IMR-90 (cell line): ENCODE measurements around the gene RDH13. TPM values are rescaled to one million over a fixed set of nuclear protein-coding genes. Genes with fewer than 3 reads are reported as not detected.

ENCODE experiments used
- ATAC-seq: fragments of 200-7000 bp; cut with Tn5 transposase; 2 replicates; pipeline ENCODE4 v1.9.1; 2020; ENCODE audit warnings: low read depth, mild to moderate bottlenecking, moderate library complexity
- BruUV-seq: library from RNA; stranded (reverse); fragments of 400-500 nt; replicated peaks from 2 replicates; lab custom pipeline; 2021; lab: Mats Ljungman, UMichigan
- CTCF ChIA-PET: fragments of 300-600 bp; formaldehyde crosslinking; extraction: SDS; loops from one replicate; lab custom pipeline; 2021; ENCODE audit warnings: antibody characterized with exemption; lab: Yijun Ruan, JAX
- POLR2A ChIA-PET: fragments of 300-600 bp; sonication (Branson Sonifier 250); formaldehyde crosslinking; loops from one replicate; lab custom pipeline; 2022; ENCODE audit warnings: antibody characterized with exemption; ENCODE audit not compliant: unreplicated experiment; lab: Charles Lee
- DNase-seq: peaks from one replicate; pipeline ENCODE4 v3.0.0; 2013
- H2AFZ ChIP-seq: replicated peaks from 2 replicates; pipeline ENCODE3; 2013; ENCODE audit warnings: low read length, mild to moderate bottlenecking; ENCODE audit not compliant: poor library complexity
- H2AK5ac ChIP-seq: 2 replicates; pipeline ENCODE4 v1.6.1; 2013; ENCODE audit warnings: low read depth, low read length, inconsistent platforms
- H2AK9ac ChIP-seq: replicated peaks from 2 replicates; pipeline ENCODE3; 2013; ENCODE audit warnings: mild to moderate bottlenecking, low read depth, low read length, moderate library complexity; ENCODE audit not compliant: poor library complexity
- H2BK120ac ChIP-seq: 2 replicates; pipeline ENCODE4 v1.6.1; 2013; ENCODE audit warnings: low read depth, low read length, inconsistent platforms
- H2BK15ac ChIP-seq: 3 replicates; pipeline ENCODE4 v1.6.1; 2013; ENCODE audit warnings: low read depth, low read length, inconsistent platforms
- H2BK20ac ChIP-seq: 2 replicates; pipeline ENCODE4 v1.6.1; 2013; ENCODE audit warnings: low read depth, mild to moderate bottlenecking, inconsistent platforms, low read length, moderate library complexity
- H2BK5ac ChIP-seq: 2 replicates; pipeline ENCODE4 v1.6.1; 2013; ENCODE audit warnings: mild to moderate bottlenecking, low read depth, low read length, inconsistent platforms; ENCODE audit not compliant: poor library complexity, severe bottlenecking
- H3K14ac ChIP-seq: replicated peaks from 2 replicates; pipeline ENCODE4 v1.6.1; 2013; ENCODE audit warnings: low read depth, low read length, inconsistent platforms
- H3K18ac ChIP-seq: 2 replicates; pipeline ENCODE4 v1.6.1; 2013; ENCODE audit warnings: low read depth, low read length, control low read depth
- H3K23ac ChIP-seq: 2 replicates; pipeline ENCODE4 v1.6.1; 2013; ENCODE audit warnings: low read depth, low read length, inconsistent platforms
- H3K27ac ChIP-seq: 2 replicates; pipeline ENCODE4 v1.5.1; 2013; ENCODE audit warnings: mild to moderate bottlenecking, control low read depth, low read length; ENCODE audit not compliant: insufficient read depth
- H3K27me3 ChIP-seq: 2 replicates; pipeline ENCODE4 v1.6.1; 2013; ENCODE audit warnings: low read length; ENCODE audit not compliant: control insufficient read depth, insufficient read depth
- H3K36me3 ChIP-seq: 2 replicates; pipeline ENCODE4 v1.6.1; 2013; ENCODE audit warnings: low read length, mixed read lengths; ENCODE audit not compliant: control insufficient read depth, insufficient read depth
- H3K4ac ChIP-seq: 2 replicates; pipeline ENCODE4 v1.6.1; 2013; ENCODE audit warnings: low read depth, low read length, inconsistent platforms
- H3K4me1 ChIP-seq: 2 replicates; pipeline ENCODE4 v1.6.1; 2013; ENCODE audit warnings: low read length, mixed read lengths; ENCODE audit not compliant: control insufficient read depth, insufficient read depth
- H3K4me2 ChIP-seq: 2 replicates; pipeline ENCODE4 v1.6.1; 2013; ENCODE audit warnings: low read depth, mild to moderate bottlenecking, control low read depth, low read length, moderate library complexity
- H3K4me3 ChIP-seq: 2 replicates; pipeline ENCODE4 v1.5.1; 2013; ENCODE audit warnings: low read depth, mild to moderate bottlenecking, control low read depth, low read length, moderate library complexity; ENCODE audit not compliant: insufficient read depth
- H3K56ac ChIP-seq: 2 replicates; pipeline ENCODE4 v1.6.1; 2013; ENCODE audit warnings: low read length, inconsistent platforms; ENCODE audit not compliant: insufficient read depth; ENCODE audit errors: extremely low read depth
- H3K79me1 ChIP-seq, 2 experiments: 2 replicates each; pipeline ENCODE4 v1.6.1; 2013; ENCODE audit warnings: low read length in 2 of 2, inconsistent platforms in 1 of 2, low read depth in 1 of 2
- H3K9ac ChIP-seq: 2 replicates; pipeline ENCODE4 v1.6.1; 2013; ENCODE audit warnings: low read depth, low read length, control low read depth
- H3K9me1 ChIP-seq: 2 replicates; pipeline ENCODE4 v1.6.1; 2013; ENCODE audit warnings: low read length, inconsistent platforms; ENCODE audit not compliant: insufficient read depth
- H3K9me3 ChIP-seq: 2 replicates; pipeline ENCODE4 v1.6.1; 2013; ENCODE audit warnings: low read length; ENCODE audit not compliant: control insufficient read depth, insufficient read depth
- H4K20me1 ChIP-seq: 2 replicates; pipeline ENCODE4 v1.6.1; 2013; ENCODE audit warnings: low read length, inconsistent platforms; ENCODE audit not compliant: insufficient read depth
- H4K5ac ChIP-seq: 2 replicates; pipeline ENCODE4 v1.6.1; 2013; ENCODE audit warnings: mild to moderate bottlenecking, low read depth, low read length, control low read depth
- H4K8ac ChIP-seq, 2 experiments: 2 replicates each; pipeline ENCODE4 v1.6.1; 2013; ENCODE audit warnings: low read depth in 2 of 2, low read length in 2 of 2, control low read depth in 1 of 2, inconsistent platforms in 1 of 2
- H4K91ac ChIP-seq: 2 replicates; pipeline ENCODE4 v1.6.1; 2013; ENCODE audit warnings: low read depth, low read length, inconsistent platforms; ENCODE audit not compliant: insufficient read depth
- BHLHE40 ChIP-seq: fragments of 150-350 bp; IDR thresholded peaks from 2 replicates; pipeline ENCODE4 v1.6.1; 2016; ENCODE audit warnings: mild to moderate bottlenecking, low read depth, low read length
- MXI1 ChIP-seq: IDR thresholded peaks from 2 replicates; pipeline ENCODE4 v1.6.1; 2012; ENCODE audit warnings: low read depth, mild to moderate bottlenecking, low read length, moderate library complexity, borderline replicate concordance
- NFE2L2 ChIP-seq: fragments of 150-350 bp; IDR thresholded peaks from 2 replicates; pipeline ENCODE4 v1.6.1; 2016; ENCODE audit warnings: low read depth, mild to moderate bottlenecking, low read length
- POLR2A ChIP-seq: IDR thresholded peaks from 2 replicates; pipeline ENCODE4 v1.6.1; 2012; ENCODE audit warnings: mild to moderate bottlenecking, low read depth, low read length
- RAD21 ChIP-seq: IDR thresholded peaks from 2 replicates; pipeline ENCODE4 v1.6.1; 2012; ENCODE audit warnings: low read length, improper control_type of control experiment
- RCOR1 ChIP-seq: IDR thresholded peaks from 2 replicates; pipeline ENCODE4 v1.6.1; 2012; ENCODE audit warnings: mild to moderate bottlenecking, low read length, improper control_type of control experiment; ENCODE audit not compliant: insufficient replicate concordance
- RFX5 ChIP-seq: IDR thresholded peaks from 2 replicates; pipeline ENCODE4 v1.8.0; 2012; ENCODE audit warnings: low read depth, mild to moderate bottlenecking, low read length, moderate library complexity
- WGBS, 2 experiments: methylation state at CpG; one replicate each; pipeline versions ENCODE4 v1.1.5 to v1.1.7; 2013; ENCODE audit warnings: missing lambda C conversion rate in 2 of 2; ENCODE audit not compliant: insufficient read length in 1 of 2; ENCODE audit errors: extremely low coverage in 2 of 2; 5-methylcytosine and 5-hydroxymethylcytosine counted together
- dilution Hi-C: fragments of 300-500 bp; cut with HindIII; formaldehyde crosslinking; loops from one replicate; pipeline ENCODE4 v1.14.3; 2018; ENCODE audit warnings: low sequenced_read_pairs; ENCODE audit not compliant: unreplicated experiment
- in situ Hi-C: fragments of 300-500 bp; cut with MboI; formaldehyde crosslinking; loops from 3 replicates; pipeline ENCODE4 v1.14.3; 2019; ENCODE audit warnings: low sequenced_read_pairs, inconsistent platforms, mixed read lengths
- intact Hi-C: fragments of 100-400 bp; cut with micrococcal nuclease; formaldehyde crosslinking; loops from 2 replicates; pipeline ENCODE4 v1.10.0; 2022
- polyA plus RNA-seq, 3 experiments: library from polyadenylated mRNA; depleted of rRNA; stranded (reverse); fragments of >200 nt; gene quantifications; 2 replicates each; pipeline ENCODE4 v1.2.3, GENCODE V29; 2012; ENCODE audit warnings: low replicate concordance in 1 of 3
- total RNA-seq: library from RNA; depleted of rRNA; stranded (reverse); fragments of >200 nt; gene quantifications from 2 replicates; pipeline ENCODE4 v1.2.3, GENCODE V29; 2012
- TF ChIP-seq, protein P1 (sequence below): conservative IDR thresholded peaks from 2 replicates; pipeline ENCODE4 v1.5.1; 2012; ENCODE audit warnings: mild to moderate bottlenecking, low read depth, low read length, improper control_type of control experiment
- TF ChIP-seq, protein P2 (sequence below): fragments of 150-350 bp; IDR thresholded peaks from 2 replicates; pipeline ENCODE4 v1.6.1; 2016; ENCODE audit warnings: low read depth, mild to moderate bottlenecking, low read length, moderate library complexity, borderline replicate concordance

RDH13 gene
- total and polyA plus RNA-seq, 2 of the 4 experiments (the other 2 are of a cell fraction), result 7.5 to 7.8 TPM

DNA sequence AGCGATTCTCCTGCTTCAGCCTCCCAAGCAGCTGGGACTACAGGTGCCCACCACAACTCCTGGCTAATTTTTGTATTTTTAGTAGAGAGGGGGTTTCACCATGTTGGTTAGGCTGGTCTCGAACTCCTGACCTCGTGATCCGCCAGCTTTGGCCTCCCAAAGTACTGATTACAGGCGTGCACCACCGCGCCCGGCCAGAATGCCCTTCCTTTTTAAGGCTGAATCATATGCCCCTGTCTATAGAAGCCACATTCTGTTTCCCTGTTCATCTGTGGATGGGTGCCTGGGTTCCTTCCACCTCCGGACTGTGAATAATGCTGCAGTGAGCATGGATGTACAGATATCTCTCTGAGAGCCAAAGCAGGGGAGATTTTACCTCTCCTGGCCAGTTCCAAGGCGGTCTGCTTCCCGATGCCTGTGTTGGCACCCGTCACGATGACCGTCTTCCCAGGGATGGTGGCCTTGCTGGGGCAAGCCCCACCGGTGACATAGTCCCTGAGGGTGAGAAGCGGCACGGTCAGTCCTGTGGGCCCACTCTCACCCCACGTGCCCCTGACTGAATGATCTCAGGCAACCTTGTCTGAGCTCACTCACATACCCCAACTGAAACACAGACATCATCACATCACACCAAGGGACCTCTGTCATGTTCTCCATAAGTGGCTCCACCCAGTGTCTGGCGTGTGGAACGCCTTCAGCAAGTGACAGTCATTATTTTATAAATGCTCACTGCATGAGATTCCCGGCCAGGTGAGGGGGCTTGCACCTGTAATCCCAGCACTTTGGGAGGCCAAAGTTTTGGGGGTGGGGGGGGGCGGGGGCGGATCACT is 4.0 kb downstream of the RDH13 start:
- no TSS peak for BruUV-seq

More for the DNA sequence above, 4.0 kb downstream of the RDH13 start:
- no peak overlapping the region for H4K5ac ChIP-seq
- dilution Hi-C loops, result no loop called here
- H2AFZ ChIP-seq, result no peak overlapping the region
- no peak overlapping the region for H3K56ac ChIP-seq
- no peak overlapping the region for H3K23ac ChIP-seq
- H2AK9ac ChIP-seq, result no peak overlapping the region
- no peak overlapping the region for H3K4me2 ChIP-seq
- POLR2A ChIA-PET, result no interaction called here
- no peaks in the 10 kb centered on the region for H3K9me3 ChIP-seq
- H3K4me1 ChIP-seq, result 0 out of 2 replicates have a peak, but pooled peaks cover 2% of the 10 kb centered on the region
- H3K14ac ChIP-seq, result no peak overlapping the region
- TF ChIP-seq BHLHE40, result no peak
- no peak for TF ChIP-seq RFX5
- TF ChIP-seq, protein P1, sequence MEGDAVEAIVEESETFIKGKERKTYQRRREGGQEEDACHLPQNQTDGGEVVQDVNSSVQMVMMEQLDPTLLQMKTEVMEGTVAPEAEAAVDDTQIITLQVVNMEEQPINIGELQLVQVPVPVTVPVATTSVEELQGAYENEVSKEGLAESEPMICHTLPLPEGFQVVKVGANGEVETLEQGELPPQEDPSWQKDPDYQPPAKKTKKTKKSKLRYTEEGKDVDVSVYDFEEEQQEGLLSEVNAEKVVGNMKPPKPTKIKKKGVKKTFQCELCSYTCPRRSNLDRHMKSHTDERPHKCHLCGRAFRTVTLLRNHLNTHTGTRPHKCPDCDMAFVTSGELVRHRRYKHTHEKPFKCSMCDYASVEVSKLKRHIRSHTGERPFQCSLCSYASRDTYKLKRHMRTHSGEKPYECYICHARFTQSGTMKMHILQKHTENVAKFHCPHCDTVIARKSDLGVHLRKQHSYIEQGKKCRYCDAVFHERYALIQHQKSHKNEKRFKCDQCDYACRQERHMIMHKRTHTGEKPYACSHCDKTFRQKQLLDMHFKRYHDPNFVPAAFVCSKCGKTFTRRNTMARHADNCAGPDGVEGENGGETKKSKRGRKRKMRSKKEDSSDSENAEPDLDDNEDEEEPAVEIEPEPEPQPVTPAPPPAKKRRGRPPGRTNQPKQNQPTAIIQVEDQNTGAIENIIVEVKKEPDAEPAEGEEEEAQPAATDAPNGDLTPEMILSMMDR, result no peak
- TF ChIP-seq, protein P2, sequence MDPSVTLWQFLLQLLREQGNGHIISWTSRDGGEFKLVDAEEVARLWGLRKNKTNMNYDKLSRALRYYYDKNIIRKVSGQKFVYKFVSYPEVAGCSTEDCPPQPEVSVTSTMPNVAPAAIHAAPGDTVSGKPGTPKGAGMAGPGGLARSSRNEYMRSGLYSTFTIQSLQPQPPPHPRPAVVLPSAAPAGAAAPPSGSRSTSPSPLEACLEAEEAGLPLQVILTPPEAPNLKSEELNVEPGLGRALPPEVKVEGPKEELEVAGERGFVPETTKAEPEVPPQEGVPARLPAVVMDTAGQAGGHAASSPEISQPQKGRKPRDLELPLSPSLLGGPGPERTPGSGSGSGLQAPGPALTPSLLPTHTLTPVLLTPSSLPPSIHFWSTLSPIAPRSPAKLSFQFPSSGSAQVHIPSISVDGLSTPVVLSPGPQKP, result no peak
- TF ChIP-seq NFE2L2, result no peak
- TF ChIP-seq POLR2A, result no peak
- no peak for TF ChIP-seq RAD21
- no peak for TF ChIP-seq MXI1
- no peak for TF ChIP-seq RCOR1
- H3K4me3 ChIP-seq, result no peak overlapping the region
- peaks cover 24% of the 10 kb centered on the region for H3K36me3 ChIP-seq
- H3K9ac ChIP-seq, result no peak overlapping the region
- CTCF ChIA-PET, result no interaction called here
- H3K27ac ChIP-seq, result no peak overlapping the region
- no peak for DNase-seq
- H2BK5ac ChIP-seq, result no peak overlapping the region
- ATAC-seq, result no peak
- no peak overlapping the region for H3K4ac ChIP-seq
- no peak overlapping the region for H3K18ac ChIP-seq
- H3K79me1 ChIP-seq, result peaks cover 0 to 9% of the 10 kb centered on the region in 2 experiments; a peak in 2 of 4 replicates
- no peaks in the 10 kb centered on the region for H3K27me3 ChIP-seq
- H3K9me1 ChIP-seq, result no peaks in the 10 kb centered on the region
- no peak overlapping the region for H4K8ac ChIP-seq
- intact Hi-C loops, result no loop called here
- H2BK120ac ChIP-seq, result no peak overlapping the region
- 98% methylated on average over 12 of the region's 23 CpGs; no CpG with 5 or more reads in 1 of the 2 experiments for WGBS, 2 experiments
- in situ Hi-C loops, result no loop called here
- H4K91ac ChIP-seq, result no peak overlapping the region
- no peak overlapping the region for H2BK20ac ChIP-seq
- no peaks in the 10 kb centered on the region; the same call in 1 of the 2 replicates for H4K20me1 ChIP-seq
- H2BK15ac ChIP-seq, result no peak overlapping the region
- no peak overlapping the region for H2AK5ac ChIP-seq
